Stomach smooth muscle (tissue), 2 donors: ENCODE results near the gene DUOXA1.
A peak's percentile ranks its signal among the peaks of the same experiment; 100 is the strongest.
"Not testable (repeated sequence)": the region's sequence is repeated elsewhere in the genome, so short reads cannot be mapped to it uniquely, and the experiment has no call there.

Experiments used
- H3K27ac ChIP-seq: one replicate; pipeline ENCODE4 v1.7.0; 2013; ENCODE audit warnings: mild to moderate bottlenecking, low read length, inconsistent platforms
- H3K27me3 ChIP-seq, 2 donors: one replicate each; pipeline ENCODE4 v1.7.0; 2013; ENCODE audit warnings: low read length in 2 of 2; ENCODE audit not compliant: insufficient read depth in 2 of 2, control insufficient read depth in 1 of 2
- H3K36me3 ChIP-seq, 2 donors: one replicate each; pipeline ENCODE4 v1.7.0; 2013; ENCODE audit warnings: low read length in 2 of 2; ENCODE audit not compliant: control insufficient read depth in 2 of 2, insufficient read depth in 2 of 2
- H3K4me1 ChIP-seq: one replicate; pipeline ENCODE4 v1.7.0; 2013; ENCODE audit warnings: low read length; ENCODE audit not compliant: control insufficient read depth, insufficient read depth
- H3K4me3 ChIP-seq, 2 donors: one replicate each; pipeline ENCODE4 v1.7.0; 2013; ENCODE audit warnings: low read length in 2 of 2
- H3K9ac ChIP-seq, 2 donors: one replicate each; pipeline ENCODE4 v1.7.0; 2013; ENCODE audit warnings: low read length in 2 of 2, mild to moderate bottlenecking in 1 of 2
- H3K9me3 ChIP-seq, 2 donors: one replicate each; pipeline ENCODE4 v1.7.0; 2013; ENCODE audit warnings: low read length in 2 of 2; ENCODE audit not compliant: control insufficient read depth in 2 of 2
- donor health status: healthy.
- donor health status: Pancreatic carcinoma.

The DUOXA1 gene

GRCh38 chr15:45139770-45140169 is 10.1 kb upstream of the DUOXA1 start:
- Histone ChIP-seq H3K9ac (no peak overlapping the region), H3K27me3 (peaks cover 16 to 37% of the 10 kb centered on the region in 2 donors)

GRCh38 chr15:45138814-45139765 is 9.4 kb upstream of the DUOXA1 start:
- H3K27me3 ChIP-seq = peaks cover 23 to 42% of the 10 kb centered on the region in 2 donors

More at GRCh38 chr15:45139770-45140169, 10.1 kb upstream of the DUOXA1 start:
- H3K36me3 ChIP-seq = no peaks in the 10 kb centered on the region
- H3K4me1 ChIP-seq = peaks cover 3% of the 10 kb centered on the region
- H3K27ac ChIP-seq = no peak overlapping the region
- H3K9me3 ChIP-seq = no peaks in the 10 kb centered on the region
- no peak overlapping the region for H3K4me3 ChIP-seq

GRCh38 chr15:45137703-45138102 is 8.0 kb upstream of the DUOXA1 start:
- no peaks in the 10 kb centered on the region for H3K9me3 ChIP-seq
- H3K27me3 ChIP-seq = peaks cover 28 to 50% of the 10 kb centered on the region in 2 donors
- H3K27ac ChIP-seq = no peak overlapping the region
- H3K4me1 ChIP-seq = peaks cover 4% of the 10 kb centered on the region
- H3K36me3 ChIP-seq = no peaks in the 10 kb centered on the region
- no peak overlapping the region for H3K4me3 ChIP-seq
- no peak overlapping the region for H3K9ac ChIP-seq

More at GRCh38 chr15:45138814-45139765, 9.4 kb upstream of the DUOXA1 start:
- H3K4me1 ChIP-seq = peaks cover 4% of the 10 kb centered on the region
- H3K9me3 ChIP-seq = no peaks in the 10 kb centered on the region
- no peaks in the 10 kb centered on the region for H3K36me3 ChIP-seq
- no peak overlapping the region for H3K9ac ChIP-seq
- no peak overlapping the region for H3K4me3 ChIP-seq
- H3K27ac ChIP-seq = no peak overlapping the region

- Histone ChIP-seq H3K4me3 (no peak overlapping the region), H3K4me1 (peaks cover 4% of the 10 kb centered on the region), H3K9me3 (no peaks in the 10 kb centered on the region), H3K27me3 (peaks cover 29 to 48% of the 10 kb centered on the region in 2 donors), H3K36me3 (no peaks in the 10 kb centered on the region), H3K9ac (no peak overlapping the region), H3K27ac (no peak overlapping the region)
Observed at GRCh38 chr15:45136378-45136764, 6.7 kb upstream of the DUOXA1 start.

DNA sequence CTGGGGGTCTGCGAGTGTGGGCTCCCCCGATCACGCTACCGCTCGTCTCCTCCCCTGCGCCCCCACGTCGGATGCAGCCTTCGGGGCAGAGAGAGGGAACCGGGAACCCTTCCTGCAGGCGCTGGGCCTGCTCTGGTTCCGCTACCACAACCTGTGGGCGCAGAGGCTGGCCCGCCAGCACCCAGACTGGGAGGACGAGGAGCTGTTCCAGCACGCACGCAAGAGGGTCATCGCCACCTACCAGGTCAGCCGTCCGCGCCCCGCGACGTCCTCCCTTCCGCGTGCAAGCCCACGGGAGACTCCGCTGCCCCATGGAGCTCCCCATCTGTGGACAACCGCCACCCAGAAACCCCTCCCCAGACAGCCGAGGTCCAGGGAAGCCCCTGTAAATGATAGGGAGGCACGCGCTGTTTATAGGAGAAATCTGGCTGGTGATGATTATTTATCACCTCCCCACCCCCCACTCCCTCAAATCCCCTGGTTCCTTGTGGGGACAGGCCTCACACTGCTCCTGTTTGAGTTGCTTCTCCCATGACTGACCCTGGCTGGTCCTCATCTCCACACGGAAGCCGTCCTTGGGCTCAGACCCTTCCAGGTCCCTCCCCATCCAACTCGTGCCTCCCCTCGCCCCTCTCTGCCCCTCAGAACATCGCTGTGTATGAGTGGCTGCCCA is 6.2 kb upstream of the DUOXA1 start:
- peaks cover 33 to 49% of the 10 kb centered on the region in 2 donors for H3K27me3 ChIP-seq
- H3K9me3 ChIP-seq, H3K4me3 ChIP-seq, H3K27ac ChIP-seq, H3K9ac ChIP-seq, H3K4me1 ChIP-seq, H3K36me3 ChIP-seq: not testable (repeated sequence)

- no peak overlapping the region for H3K27ac ChIP-seq
- peaks cover 39 to 56% of the 10 kb centered on the region in 2 donors for H3K27me3 ChIP-seq
- H3K36me3 ChIP-seq = no peaks in the 10 kb centered on the region
- no peaks in the 10 kb centered on the region for H3K9me3 ChIP-seq
- peaks cover 4% of the 10 kb centered on the region for H3K4me1 ChIP-seq
- peak overlapping the region; percentile 25 to 44 for H3K4me3 ChIP-seq
- H3K9ac ChIP-seq = no peak overlapping the region
Observed at GRCh38 chr15:45134682-45135604, 5.3 kb upstream of the DUOXA1 start.

DNA sequence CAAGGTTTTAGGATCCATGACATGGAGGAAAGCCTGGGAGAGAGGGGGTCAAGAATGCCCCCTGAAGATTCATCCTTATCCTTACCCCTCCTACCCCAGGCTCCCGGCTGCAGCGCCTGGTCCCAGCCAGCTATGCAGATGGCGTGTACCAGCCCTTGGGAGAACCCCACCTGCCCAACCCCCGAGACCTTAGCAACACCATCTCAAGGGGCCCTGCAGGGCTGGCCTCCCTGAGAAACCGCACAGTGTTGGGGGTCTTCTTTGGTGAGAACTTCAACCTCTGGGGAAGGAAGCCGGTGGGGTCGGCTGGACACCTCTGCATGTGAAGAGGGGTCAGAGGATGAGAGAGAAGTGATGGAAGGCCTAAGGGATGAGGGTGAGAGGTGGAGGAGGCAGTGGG is 4.4 kb upstream of the DUOXA1 start:
- peaks cover 4% of the 10 kb centered on the region for H3K4me1 ChIP-seq
- no peak overlapping the region for H3K9ac ChIP-seq
- no peaks in the 10 kb centered on the region for H3K9me3 ChIP-seq
- no peak overlapping the region for H3K27ac ChIP-seq
- H3K4me3 ChIP-seq = no peak overlapping the region
- H3K36me3 ChIP-seq = no peaks in the 10 kb centered on the region
- peaks cover 48 to 61% of the 10 kb centered on the region in 2 donors for H3K27me3 ChIP-seq

DNA sequence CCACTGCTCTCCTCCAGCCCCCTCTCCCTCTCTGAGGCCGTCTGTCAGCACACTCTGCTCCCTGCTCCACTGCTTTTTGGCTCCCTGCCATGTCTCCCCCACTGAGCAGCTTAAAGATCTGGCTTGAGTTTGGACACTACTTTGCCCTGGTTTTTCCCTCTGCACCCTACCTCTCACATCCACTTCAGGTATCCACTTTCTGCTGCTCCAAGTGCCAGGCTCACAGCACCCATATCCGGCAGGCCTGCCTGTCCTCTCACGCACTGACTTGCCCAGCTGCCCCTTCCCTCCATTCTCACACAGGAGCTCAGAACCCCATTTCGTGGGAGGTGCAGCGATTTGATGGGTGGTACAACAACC is 3.9 kb upstream of the DUOXA1 start:
- Histone ChIP-seq H3K4me1 (peaks cover 9% of the 10 kb centered on the region), H3K27ac (no peak overlapping the region), H3K9me3 (no peaks in the 10 kb centered on the region), H3K36me3 (no peaks in the 10 kb centered on the region), H3K9ac (no peak overlapping the region), H3K4me3 (no peak overlapping the region), H3K27me3 (peaks cover 53 to 63% of the 10 kb centered on the region in 2 donors)

- peaks cover 9% of the 10 kb centered on the region for H3K4me1 ChIP-seq
- H3K27me3 ChIP-seq = peaks cover 58 to 63% of the 10 kb centered on the region in 2 donors
- H3K9me3 ChIP-seq = peaks cover 0 to 3% of the 10 kb centered on the region in 2 donors
- H3K27ac ChIP-seq = no peak overlapping the region
- H3K36me3 ChIP-seq = no peaks in the 10 kb centered on the region
- H3K9ac ChIP-seq = no peak overlapping the region
- no peak overlapping the region for H3K4me3 ChIP-seq
Observed at GRCh38 chr15:45132844-45133560, 3.3 kb upstream of the DUOXA1 start.

DNA sequence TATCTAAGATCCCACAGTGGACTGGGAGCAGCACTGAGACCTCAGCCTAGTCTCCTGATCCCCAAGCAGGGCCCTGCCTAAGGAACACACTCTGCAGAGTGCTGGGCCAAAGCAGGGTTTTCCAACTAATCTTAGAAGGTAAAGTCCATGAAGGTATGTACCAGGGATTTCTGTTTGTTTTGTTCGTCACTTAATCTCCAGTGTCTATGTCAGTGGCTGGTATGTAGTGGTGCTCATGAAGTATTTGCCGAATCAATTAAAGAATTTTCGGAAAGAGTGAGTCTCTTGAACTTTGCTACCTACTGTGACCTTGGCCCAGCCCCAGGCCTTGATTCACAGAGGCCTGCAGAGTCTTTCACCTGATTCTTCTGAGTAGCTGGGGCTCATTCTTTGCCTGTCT is 1.8 kb upstream of the DUOXA1 start:
- Histone ChIP-seq H3K4me3 (no peak overlapping the region), H3K9ac (no peak overlapping the region), H3K9me3 (peaks cover 0 to 3% of the 10 kb centered on the region in 2 donors), H3K36me3 (no peaks in the 10 kb centered on the region), H3K27me3 (peaks cover 58 to 61% of the 10 kb centered on the region in 2 donors), H3K4me1 (peaks cover 9% of the 10 kb centered on the region), H3K27ac (no peak overlapping the region)
